Activated T-helper 2 cell treated with anti-CD3 and anti-CD28 coated beads, Interferon-gamma antibody, Interleukin-2, Interleukin-4, amounts not matched to agents 10 μg/mL and 5 μg/mL and 100 μg/mL, durations not matched to agents 14 hours and 24 hours and 36 hours (primary cell): ENCODE results near the gene CMTM3. TPM values are rescaled to one million over a fixed set of nuclear protein-coding genes. Genes with fewer than 3 reads are reported as not detected.
"Not testable (repeated sequence)": the region's sequence is repeated elsewhere in the genome, so short reads cannot be mapped to it uniquely, and the experiment has no call there.

ENCODE experiments used
- DNase-seq: peaks from one replicate; pipeline ENCODE4 v3.0.0; 2021; ENCODE audit warnings: low spot score
- H3K27ac Mint-ChIP-seq: one replicate; pipeline ENCODE4 v1.8.0; 2021; ENCODE audit warnings: mixed read lengths
- H3K27me3 Mint-ChIP-seq: one replicate; pipeline ENCODE4 v1.8.0; 2021; ENCODE audit warnings: low read depth, mixed read lengths
- H3K36me3 Mint-ChIP-seq: one replicate; pipeline ENCODE4 v1.8.0; 2021; ENCODE audit warnings: low read depth, mixed read lengths
- H3K4me1 Mint-ChIP-seq: one replicate; pipeline ENCODE4 v1.8.0; 2021; ENCODE audit warnings: low read depth, mixed read lengths
- H3K4me3 Mint-ChIP-seq: one replicate; pipeline ENCODE4 v1.8.0; 2021; ENCODE audit warnings: low read depth, mild to moderate bottlenecking, moderate library complexity, mixed read lengths
- H3K9me3 Mint-ChIP-seq: one replicate; pipeline ENCODE4 v1.8.0; 2021; ENCODE audit warnings: mixed read lengths
- intact Hi-C: fragments of 100-400 bp; cut with micrococcal nuclease; formaldehyde crosslinking; loops from one replicate; pipeline ENCODE4 v1.15.1; 2023
- total RNA-seq: library from RNA; stranded (reverse); gene quantifications from 2 replicates; pipeline ENCODE4 v1.2.3, GENCODE V29; 2022

CMTM3 gene
- total RNA-seq, 1 donor from 2014 or later: 96.4 TPM

DNA sequence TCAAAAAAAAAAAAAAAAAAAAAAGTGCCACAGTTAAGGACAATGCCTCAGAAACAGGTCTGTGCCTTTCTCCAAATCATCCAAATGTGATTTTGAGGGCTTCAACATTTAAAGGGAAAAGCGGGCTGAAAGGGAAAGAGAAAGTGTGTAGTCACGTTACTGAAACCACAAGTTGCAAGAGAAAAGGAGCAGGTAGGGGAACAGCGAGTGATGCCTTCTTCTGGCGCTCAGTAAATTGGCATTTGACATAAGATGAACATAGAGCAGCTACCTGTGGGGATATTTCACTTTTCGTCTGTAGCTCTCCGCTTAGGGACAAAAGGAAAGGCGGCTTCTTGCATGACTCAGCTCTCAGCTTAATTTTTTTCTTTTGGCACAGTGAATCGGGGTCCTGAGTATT lies 14.2 kb upstream of the CMTM3 start:
- intact Hi-C loops: loop anchor here (1.0 kb wide), 2 partner anchors 14 to 184 kb away; partner anchors contain the start of gene CMTM3
- Mint-ChIP-seq H3K27me3 (no peaks in the 10 kb centered on the region), H3K4me3 (peak overlapping the region; percentile 72), H3K27ac (peak overlapping the region; percentile 54), H3K4me1 (peaks cover 41% of the 10 kb centered on the region), H3K9me3 (no peaks in the 10 kb centered on the region), H3K36me3 (no peaks in the 10 kb centered on the region)
- peak; percentile 33 for DNase-seq

DNA sequence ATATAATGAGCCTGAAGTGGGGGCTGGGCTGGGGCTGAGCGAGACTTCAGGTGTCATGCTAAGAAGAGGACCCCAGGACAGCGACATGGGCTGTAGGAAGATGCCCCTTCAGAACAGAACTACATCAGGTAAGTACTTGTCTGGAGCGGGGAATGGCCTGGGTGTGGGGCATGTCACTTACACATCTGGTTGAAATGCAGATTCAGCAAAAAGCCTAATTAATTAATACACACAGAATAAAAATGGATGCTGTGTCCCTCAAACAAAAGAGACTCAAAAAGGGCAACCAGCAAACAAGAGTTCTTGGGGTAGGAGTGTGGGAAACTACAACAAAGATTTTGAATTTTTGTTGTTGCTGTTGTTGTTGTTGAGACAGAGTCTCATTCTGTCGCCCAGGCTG lies 13.5 kb upstream of the CMTM3 start:
- Mint-ChIP-seq H3K4me1 (peaks cover 41% of the 10 kb centered on the region), H3K9me3 (no peaks in the 10 kb centered on the region), H3K4me3 (peak overlapping the region; percentile 72), H3K27me3 (no peaks in the 10 kb centered on the region), H3K27ac (no peak overlapping the region), H3K36me3 (no peaks in the 10 kb centered on the region)
- DNase-seq: no peak
- intact Hi-C loops: no loop called here

DNA sequence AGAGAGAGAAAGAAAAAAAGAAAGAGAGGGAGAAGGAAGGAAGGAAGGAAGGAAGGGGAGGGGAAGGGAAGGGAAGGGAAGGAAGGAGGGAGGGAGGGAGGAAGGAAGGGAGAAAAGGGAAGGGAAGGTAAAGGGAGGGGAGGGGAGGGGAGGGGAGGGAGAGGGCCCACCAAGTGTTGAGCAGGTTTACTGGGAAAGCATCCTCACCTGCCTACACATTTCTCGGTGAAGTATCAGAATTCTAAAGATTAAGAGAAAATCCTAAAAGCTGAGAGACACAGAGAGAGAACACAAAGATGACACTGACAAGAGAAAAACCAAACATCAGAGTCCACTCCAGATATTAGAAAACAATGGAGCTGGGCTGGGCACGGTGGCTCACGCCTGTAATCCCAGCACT lies 12.3 kb upstream of the CMTM3 start:
- Mint-ChIP-seq H3K27me3 (no peaks in the 10 kb centered on the region), H3K27ac (no peak overlapping the region), H3K9me3 (no peaks in the 10 kb centered on the region), H3K36me3 (no peaks in the 10 kb centered on the region), H3K4me3 (no peak overlapping the region), H3K4me1 (peaks cover 43% of the 10 kb centered on the region)
- no peak for DNase-seq
- intact Hi-C loops: no loop called here

DNA sequence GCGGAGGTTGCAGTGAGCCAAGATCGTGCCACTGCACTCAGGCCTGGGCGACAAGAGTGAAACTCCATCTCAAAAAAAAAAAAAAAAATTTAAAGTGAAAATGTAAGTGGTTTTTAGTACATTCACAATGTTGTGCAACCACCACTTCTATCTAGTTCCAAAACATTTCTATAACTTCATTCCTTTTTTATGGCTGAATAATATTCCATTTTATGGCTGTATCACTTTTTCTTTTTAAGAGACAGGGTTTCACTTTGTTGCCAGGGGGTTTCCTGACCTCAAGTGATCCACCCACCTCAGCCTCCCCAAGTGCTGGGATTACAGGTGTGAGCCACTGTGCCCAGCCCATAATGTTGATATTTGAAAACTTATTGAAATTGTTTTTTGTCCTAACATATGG lies 11.7 kb upstream of the CMTM3 start:
- peaks cover 42% of the 10 kb centered on the region for H3K4me1 Mint-ChIP-seq
- H3K9me3 Mint-ChIP-seq: no peaks in the 10 kb centered on the region
- H3K27me3 Mint-ChIP-seq: no peaks in the 10 kb centered on the region
- no peak overlapping the region for H3K4me3 Mint-ChIP-seq
- no peak for DNase-seq
- H3K27ac Mint-ChIP-seq: no peak overlapping the region
- no peaks in the 10 kb centered on the region for H3K36me3 Mint-ChIP-seq
- intact Hi-C loops: no loop called here

DNA sequence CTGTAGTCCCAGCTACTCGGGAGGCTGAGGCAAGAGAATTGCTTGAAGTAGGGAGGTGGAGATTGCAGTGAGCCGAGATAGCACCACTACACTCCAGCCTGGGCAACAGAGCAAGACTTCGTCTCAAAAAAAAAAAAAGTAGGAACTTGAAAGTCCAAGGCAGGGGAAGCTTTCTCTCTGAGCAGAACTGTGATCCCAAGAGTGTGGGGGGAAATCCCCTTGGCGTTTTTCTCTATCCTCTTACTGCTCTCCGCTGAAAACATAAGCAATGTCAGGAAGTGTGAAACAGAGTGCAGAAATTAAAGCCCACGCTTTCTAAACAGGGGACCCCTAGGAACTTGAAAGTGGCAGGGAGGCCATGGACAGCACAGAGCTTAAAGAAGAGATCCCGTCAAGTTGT lies 9.8 kb upstream of the CMTM3 start:
- no peak for DNase-seq
- Mint-ChIP-seq H3K36me3 (peaks cover under 1% of the 10 kb centered on the region), H3K4me3 (no peak overlapping the region), H3K27ac (peak overlapping the region; percentile 39), H3K4me1 (peaks cover 45% of the 10 kb centered on the region), H3K9me3 (no peaks in the 10 kb centered on the region), H3K27me3 (no peaks in the 10 kb centered on the region)
- intact Hi-C loops: no loop called here

DNA sequence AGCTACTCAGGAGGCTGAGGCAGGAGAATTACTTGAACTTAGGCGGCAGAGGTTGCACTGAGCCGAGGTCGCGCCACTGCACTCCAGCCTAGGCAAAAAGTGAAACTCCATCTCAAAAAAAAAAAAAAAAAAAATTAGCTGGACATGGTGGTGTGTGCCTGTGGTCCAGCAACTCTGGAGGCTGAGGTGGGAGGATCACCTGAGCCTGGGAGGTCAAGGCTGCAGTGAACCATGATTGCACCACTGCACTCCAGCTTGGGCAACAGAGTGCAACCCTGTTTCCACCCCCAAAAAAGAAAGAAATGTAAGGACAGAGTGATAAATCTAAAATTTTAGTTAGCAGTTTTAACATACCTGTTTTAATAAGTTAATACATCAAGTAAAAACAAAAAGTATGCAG lies 7.9 kb upstream of the CMTM3 start:
- intact Hi-C loops: loop anchor here (2.0 kb wide), 1 partner anchor 44 kb away; the partner anchor contains the start of gene CKLF
- peak overlapping the region; percentile 96 for H3K27ac Mint-ChIP-seq
- not testable (repeated sequence) for H3K9me3 Mint-ChIP-seq, DNase-seq, H3K4me3 Mint-ChIP-seq, H3K27me3 Mint-ChIP-seq
- H3K4me1 Mint-ChIP-seq: peaks cover 39% of the 10 kb centered on the region
- peaks cover 12% of the 10 kb centered on the region for H3K36me3 Mint-ChIP-seq

DNA sequence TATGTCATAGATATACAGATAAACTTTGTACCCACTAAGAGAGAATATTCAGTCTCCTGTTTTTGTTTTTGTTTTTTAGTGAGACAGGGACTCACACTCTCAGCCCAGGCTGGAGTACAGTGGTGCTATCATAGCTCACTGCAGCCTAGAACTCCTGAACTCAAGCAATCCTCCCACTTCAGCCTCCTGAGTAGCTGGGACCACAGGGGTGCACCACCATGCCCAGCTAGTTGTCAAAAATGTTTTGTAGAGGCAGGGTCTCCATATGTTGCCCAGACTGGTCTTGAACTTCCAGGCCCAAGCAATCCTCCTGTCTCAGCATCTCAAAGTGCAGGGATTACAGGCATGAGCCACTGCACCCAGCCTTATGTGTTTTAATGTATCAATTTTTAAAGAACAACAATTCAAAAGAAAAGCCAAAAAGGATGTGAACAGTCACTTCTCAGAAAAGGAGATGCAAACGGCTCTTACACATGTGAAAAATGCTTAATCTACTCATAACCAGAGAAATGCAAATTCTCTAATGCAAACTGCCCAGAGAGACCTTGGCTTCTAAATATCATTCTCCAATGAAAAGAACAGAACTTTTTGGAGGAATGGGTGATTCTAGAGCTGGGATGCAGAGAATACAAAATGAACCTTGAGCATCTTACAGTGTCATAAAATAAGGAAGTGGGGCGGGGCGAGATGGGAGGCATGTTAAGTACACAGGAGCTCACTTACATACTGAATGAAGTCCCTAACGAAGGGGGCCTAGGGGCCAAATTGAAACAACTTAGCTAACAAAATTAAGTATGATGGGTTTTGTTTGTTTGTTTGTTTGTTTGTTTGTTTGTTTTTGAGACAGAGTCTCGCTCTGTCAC lies 7.3 kb upstream of the CMTM3 start:
- H3K9me3 Mint-ChIP-seq: peaks cover 8% of the 10 kb centered on the region
- peaks cover 36% of the 10 kb centered on the region for H3K4me1 Mint-ChIP-seq
- peak overlapping the region; percentile 55 for H3K4me3 Mint-ChIP-seq
- peaks cover 12% of the 10 kb centered on the region for H3K36me3 Mint-ChIP-seq
- intact Hi-C loops: loop anchor here (2.0 kb wide), 1 partner anchor 44 kb away; the partner anchor contains the start of gene CKLF
- peak overlapping the region; percentile 96 for H3K27ac Mint-ChIP-seq
- no peaks in the 10 kb centered on the region for H3K27me3 Mint-ChIP-seq
- no peak for DNase-seq

DNA sequence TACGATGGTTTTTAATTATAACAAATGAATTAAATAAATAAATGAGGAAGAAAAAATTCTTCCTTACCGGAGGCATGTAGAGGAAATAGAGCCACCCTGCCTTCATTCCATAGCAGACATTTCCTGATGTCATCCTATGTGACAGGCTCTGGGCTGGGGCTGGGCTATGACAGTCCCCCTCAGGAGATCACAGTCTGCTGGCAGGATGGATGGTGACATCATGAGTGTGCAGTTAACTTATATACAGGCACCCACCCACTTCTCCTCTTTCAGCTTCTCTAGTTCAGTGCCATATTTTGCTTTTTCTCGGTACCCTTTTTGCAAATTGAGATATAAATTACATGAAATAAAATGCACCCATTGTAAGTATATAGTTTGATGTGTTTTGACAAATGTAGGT lies 6.4 kb upstream of the CMTM3 start:
- Mint-ChIP-seq H3K36me3 (peaks cover 12% of the 10 kb centered on the region), H3K4me1 (peaks cover 40% of the 10 kb centered on the region)
- no peak for DNase-seq

DNA sequence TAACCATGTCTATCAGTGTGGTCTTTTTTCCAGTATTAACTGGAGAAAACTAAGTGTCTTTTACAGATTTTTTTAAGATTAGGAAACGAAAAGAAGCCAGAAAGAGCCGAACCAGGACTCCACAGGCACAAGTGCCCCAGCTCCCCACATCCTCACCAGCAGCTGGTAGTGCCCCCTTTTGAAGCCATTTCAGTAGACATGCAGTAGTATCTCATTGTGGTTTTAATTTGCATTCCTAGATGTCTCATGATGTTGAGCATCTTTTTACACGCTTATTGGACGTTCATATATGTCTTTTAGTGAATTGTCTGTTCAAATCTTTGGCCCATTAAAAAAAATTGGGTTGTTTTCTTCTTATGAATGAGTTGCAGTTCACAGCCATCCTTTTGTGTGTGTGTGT lies 4.8 kb upstream of the CMTM3 start:
- peak overlapping the region; percentile 64 for H3K27ac Mint-ChIP-seq
- intact Hi-C loops: no loop called here
- peaks cover 41% of the 10 kb centered on the region for H3K4me1 Mint-ChIP-seq
- no peaks in the 10 kb centered on the region for H3K27me3 Mint-ChIP-seq
- H3K9me3 Mint-ChIP-seq: peaks cover 8% of the 10 kb centered on the region
- H3K4me3 Mint-ChIP-seq: no peak overlapping the region
- no peak for DNase-seq
- H3K36me3 Mint-ChIP-seq: peaks cover 12% of the 10 kb centered on the region

More for the DNA sequence above, 6.4 kb upstream of the CMTM3 start:
- intact Hi-C loops: no loop called here
- peaks cover 8% of the 10 kb centered on the region for H3K9me3 Mint-ChIP-seq
- peak overlapping the region; percentile 30 for H3K4me3 Mint-ChIP-seq
- peak overlapping the region; percentile 83 for H3K27ac Mint-ChIP-seq
- no peaks in the 10 kb centered on the region for H3K27me3 Mint-ChIP-seq

DNA sequence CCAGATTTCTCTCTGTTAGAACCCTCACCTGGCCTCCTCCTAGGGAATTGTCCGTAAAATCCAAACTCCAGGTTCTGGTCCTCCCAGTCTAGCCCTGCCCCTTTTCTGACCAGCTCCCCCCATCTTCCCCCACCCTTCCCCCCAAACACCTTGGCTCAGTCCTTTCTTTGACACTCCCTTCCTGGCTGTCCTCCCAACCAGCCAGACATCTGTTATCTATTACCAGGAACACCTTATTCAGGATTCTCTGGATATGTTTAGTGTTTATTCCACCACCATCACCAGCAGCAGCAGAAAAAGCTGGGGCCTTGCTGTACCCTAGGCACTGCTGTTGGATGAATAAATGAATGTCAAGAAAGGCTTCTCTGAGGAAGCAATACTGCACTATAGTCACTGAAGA lies 4.0 kb upstream of the CMTM3 start:
- H3K36me3 Mint-ChIP-seq: peaks cover 12% of the 10 kb centered on the region
- intact Hi-C loops: no loop called here

DNA sequence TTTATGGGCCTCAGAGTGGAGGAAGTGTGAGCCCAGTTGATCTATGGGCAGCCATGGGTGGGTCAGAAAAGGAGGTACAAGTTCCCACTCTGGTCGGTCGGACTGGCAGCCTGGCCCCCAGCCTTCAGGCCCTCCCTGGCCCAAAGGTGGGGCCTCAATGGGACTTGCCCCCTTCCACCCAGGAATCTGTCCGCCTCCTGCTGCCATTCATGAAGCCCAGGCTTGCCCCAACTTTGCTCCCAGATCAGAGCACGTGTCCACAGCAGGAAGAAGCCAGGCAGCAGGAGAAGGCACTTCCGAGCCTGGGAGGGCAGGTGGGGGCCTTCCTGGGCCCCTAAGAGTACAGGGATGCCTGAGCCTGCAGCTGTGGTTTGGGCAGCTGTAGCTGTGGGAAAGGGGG lies 3.0 kb upstream of the CMTM3 start:
- H3K27me3 Mint-ChIP-seq: no peaks in the 10 kb centered on the region
- DNase-seq: no peak
- intact Hi-C loops: no loop called here
- H3K4me1 Mint-ChIP-seq: peaks cover 43% of the 10 kb centered on the region
- no peak overlapping the region for H3K27ac Mint-ChIP-seq
- H3K4me3 Mint-ChIP-seq: no peak overlapping the region
- peaks cover 8% of the 10 kb centered on the region for H3K9me3 Mint-ChIP-seq
- peaks cover 15% of the 10 kb centered on the region for H3K36me3 Mint-ChIP-seq

More for the DNA sequence above, 4.0 kb upstream of the CMTM3 start:
- DNase-seq: no peak
- peaks cover 8% of the 10 kb centered on the region for H3K9me3 Mint-ChIP-seq
- H3K27ac Mint-ChIP-seq: no peak overlapping the region
- peaks cover 37% of the 10 kb centered on the region for H3K4me1 Mint-ChIP-seq
- H3K4me3 Mint-ChIP-seq: no peak overlapping the region
- H3K27me3 Mint-ChIP-seq: no peaks in the 10 kb centered on the region

DNA sequence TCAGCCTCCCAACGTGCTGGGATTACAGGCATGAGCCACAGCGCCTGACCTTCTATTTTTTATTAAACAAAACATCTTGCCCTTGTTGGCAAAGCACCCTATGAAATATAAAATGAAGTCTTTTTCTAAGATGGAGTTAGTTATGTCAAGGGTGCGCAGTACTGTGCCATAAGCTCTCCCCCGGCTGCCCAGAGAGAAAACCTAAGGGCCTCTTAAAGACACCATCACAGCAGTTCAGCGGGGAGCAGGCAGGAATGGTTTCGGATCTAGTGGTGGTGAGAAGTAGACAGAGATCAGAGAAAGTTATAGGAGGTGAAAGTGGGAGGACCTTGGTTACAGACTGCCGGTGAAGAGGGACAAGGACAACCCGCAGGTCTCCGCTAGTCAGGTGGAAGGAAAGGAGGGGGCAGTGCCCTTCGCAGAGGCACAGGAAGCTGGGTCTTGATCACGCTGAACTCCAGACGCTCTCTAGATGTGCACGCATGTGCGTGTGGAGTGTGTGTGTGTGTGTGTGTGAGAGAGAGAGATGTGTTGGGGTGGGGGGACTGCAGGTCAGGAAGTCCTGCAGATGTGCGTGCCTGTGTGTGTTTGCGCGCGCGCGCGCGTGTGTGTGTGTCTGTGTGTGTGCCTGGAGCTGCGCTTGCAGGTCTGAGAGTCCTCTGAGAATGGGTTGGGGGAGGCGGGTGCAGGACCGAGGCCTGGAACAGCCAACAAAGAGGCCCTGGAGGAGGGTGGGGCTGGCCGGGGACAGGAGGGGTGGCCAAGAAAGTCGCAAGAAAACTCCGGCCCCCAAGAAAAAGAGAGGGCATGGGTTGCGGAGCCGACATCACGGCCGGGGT lies 748 bp upstream of the CMTM3 start:
- Mint-ChIP-seq H3K36me3 (peaks cover 35% of the 10 kb centered on the region), H3K27me3 (no peaks in the 10 kb centered on the region), H3K4me1 (peaks cover 41% of the 10 kb centered on the region), H3K27ac (peak overlapping the region; percentile 88), H3K9me3 (peaks cover 8% of the 10 kb centered on the region), H3K4me3 (peak overlapping the region; percentile 86)
- peak; percentile 84 for DNase-seq
- intact Hi-C loops: loop anchor here (1.0 kb wide), 2 partner anchors 13 to 87 kb away; no protein-coding TSS in a partner anchor
